ENCODE measurements around the gene VEZT. TPM values are rescaled to one million over a fixed set of nuclear protein-coding genes. Genes with fewer than 3 reads are reported as not detected.
"Not testable (repeated sequence)": the region's sequence is repeated elsewhere in the genome, so short reads cannot be mapped to it uniquely, and the experiment has no call there.

VEZT gene
- total RNA-seq, 2 experiments from 2014 or later: 52.7 to 58.4 TPM

GRCh38 chr12:95279856-95280255 lies 62.2 kb downstream of the VEZT start:
- Mint-ChIP-seq H3K36me3 (peaks cover 22% of the 10 kb centered on the region), H3K4me1 (no peaks in the 10 kb centered on the region), H3K27ac (no peak overlapping the region), H3K4me3 (no peak overlapping the region), H3K9me3 (no peaks in the 10 kb centered on the region), H3K27me3 (no peaks in the 10 kb centered on the region)
- DNase-seq: no peak

- no peak for DNase-seq
- no peak overlapping the region for H3K4me3 Mint-ChIP-seq
- H3K4me1 Mint-ChIP-seq: no peaks in the 10 kb centered on the region
- H3K27ac Mint-ChIP-seq: no peak overlapping the region
- no peaks in the 10 kb centered on the region for H3K27me3 Mint-ChIP-seq
- no peaks in the 10 kb centered on the region for H3K9me3 Mint-ChIP-seq
- peaks cover 29% of the 10 kb centered on the region for H3K36me3 Mint-ChIP-seq
Observed at GRCh38 chr12:95282266-95282665, 64.7 kb downstream of the VEZT start.

DNA sequence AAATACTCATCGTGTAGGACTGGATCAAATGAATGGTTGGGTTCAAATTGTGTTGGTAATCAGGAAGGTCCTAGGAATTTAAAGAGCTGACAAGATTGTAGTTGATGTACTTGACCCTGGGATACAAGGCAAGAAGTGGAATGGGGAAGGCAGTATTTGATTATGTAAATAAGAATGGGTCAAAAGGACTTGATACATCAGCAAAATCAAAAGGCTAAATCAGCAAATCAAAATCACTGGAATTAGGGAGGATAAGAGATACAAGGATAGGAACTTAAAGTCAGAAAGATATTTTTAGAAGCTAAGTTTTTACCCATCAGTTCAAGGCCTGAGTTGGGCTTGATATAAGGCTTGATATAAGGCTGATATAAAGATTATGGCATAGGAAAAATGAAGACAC lies 65.8 kb downstream of the VEZT start:
- H3K27ac Mint-ChIP-seq: no peak overlapping the region
- no peak for DNase-seq
- no peaks in the 10 kb centered on the region for H3K27me3 Mint-ChIP-seq
- no peaks in the 10 kb centered on the region for H3K4me1 Mint-ChIP-seq
- H3K36me3 Mint-ChIP-seq: peaks cover 29% of the 10 kb centered on the region
- no peak overlapping the region for H3K4me3 Mint-ChIP-seq
- no peaks in the 10 kb centered on the region for H3K9me3 Mint-ChIP-seq

- no peak overlapping the region for H3K27ac Mint-ChIP-seq
Observed at GRCh38 chr12:95286713-95287112, 69.1 kb downstream of the VEZT start.

GRCh38 chr12:95291501-95291900 lies 73.9 kb downstream of the VEZT start:
- DNase-seq: no peak
- H3K9me3 Mint-ChIP-seq: no peaks in the 10 kb centered on the region
- H3K27me3 Mint-ChIP-seq: no peaks in the 10 kb centered on the region
- H3K4me3 Mint-ChIP-seq: no peak overlapping the region
- no peaks in the 10 kb centered on the region for H3K4me1 Mint-ChIP-seq
- H3K27ac Mint-ChIP-seq: no peak overlapping the region
- peaks cover 10% of the 10 kb centered on the region for H3K36me3 Mint-ChIP-seq

More at GRCh38 chr12:95286713-95287112, 69.1 kb downstream of the VEZT start:
- no peaks in the 10 kb centered on the region for H3K27me3 Mint-ChIP-seq
- DNase-seq: no peak
- H3K9me3 Mint-ChIP-seq: no peaks in the 10 kb centered on the region
- no peaks in the 10 kb centered on the region for H3K4me1 Mint-ChIP-seq
- H3K4me3 Mint-ChIP-seq: no peak overlapping the region
- H3K36me3 Mint-ChIP-seq: peaks cover 26% of the 10 kb centered on the region

- Mint-ChIP-seq H3K27me3 (no peaks in the 10 kb centered on the region), H3K27ac (no peak overlapping the region), H3K9me3 (no peaks in the 10 kb centered on the region), H3K4me1 (peaks cover 3% of the 10 kb centered on the region), H3K36me3 (peaks cover 15% of the 10 kb centered on the region), H3K4me3 (no peak overlapping the region)
- DNase-seq: no peak
Observed at GRCh38 chr12:95298916-95299315, 81.3 kb downstream of the VEZT start.

- Mint-ChIP-seq H3K4me3 (no peak overlapping the region), H3K4me1 (peaks cover 3% of the 10 kb centered on the region), H3K27ac (no peak overlapping the region), H3K9me3 (no peaks in the 10 kb centered on the region), H3K27me3 (no peaks in the 10 kb centered on the region), H3K36me3 (peaks cover 13% of the 10 kb centered on the region)
- no peak for DNase-seq
Observed at GRCh38 chr12:95300286-95300685, 82.7 kb downstream of the VEZT start.

GRCh38 chr12:95303476-95303875 lies 85.9 kb downstream of the VEZT start:
- H3K4me3 Mint-ChIP-seq: no peak overlapping the region
- H3K27me3 Mint-ChIP-seq: no peaks in the 10 kb centered on the region
- no peak overlapping the region for H3K27ac Mint-ChIP-seq
- no peaks in the 10 kb centered on the region for H3K9me3 Mint-ChIP-seq
- peaks cover 3% of the 10 kb centered on the region for H3K4me1 Mint-ChIP-seq
- no peak for DNase-seq
- H3K36me3 Mint-ChIP-seq: peaks cover 16% of the 10 kb centered on the region

GRCh38 chr12:95304673-95305198 lies 87.1 kb downstream of the VEZT start:
- Mint-ChIP-seq H3K4me3 (no peak overlapping the region), H3K27ac (no peak overlapping the region), H3K9me3 (no peaks in the 10 kb centered on the region), H3K27me3 (no peaks in the 10 kb centered on the region), H3K4me1 (peaks cover 3% of the 10 kb centered on the region), H3K36me3 (peaks cover 16% of the 10 kb centered on the region)
- DNase-seq: no peak

DNA sequence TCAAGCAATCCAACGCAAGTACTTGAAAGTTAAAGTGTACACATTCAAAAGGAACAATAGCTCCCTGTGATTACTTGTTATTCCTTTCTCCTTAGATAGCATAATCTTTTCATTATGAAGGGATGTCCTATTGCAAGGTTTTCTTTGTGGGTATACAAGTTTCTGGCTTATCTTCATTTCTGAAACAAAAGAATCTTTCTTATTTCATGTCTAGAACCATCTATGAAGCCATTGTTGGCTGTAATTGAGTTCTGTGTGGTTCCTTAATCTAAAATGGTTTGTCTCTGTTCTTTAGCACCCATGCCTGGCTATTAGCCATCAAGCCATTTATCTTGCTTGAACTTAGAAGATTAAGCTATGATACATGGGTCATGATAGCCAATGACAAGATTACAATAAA lies 95.0 kb downstream of the VEZT start:
- Mint-ChIP-seq H3K9me3 (no peaks in the 10 kb centered on the region), H3K4me3 (no peak overlapping the region), H3K27ac (no peak overlapping the region), H3K4me1 (no peaks in the 10 kb centered on the region), H3K36me3 (peaks cover 12% of the 10 kb centered on the region), H3K27me3 (no peaks in the 10 kb centered on the region)
- no peak for DNase-seq

- H3K36me3 Mint-ChIP-seq, H3K27ac Mint-ChIP-seq, H3K4me3 Mint-ChIP-seq, H3K27me3 Mint-ChIP-seq, DNase-seq, H3K9me3 Mint-ChIP-seq, H3K4me1 Mint-ChIP-seq: not testable (repeated sequence)
Observed at GRCh38 chr12:95314756-95315155, 97.1 kb downstream of the VEZT start.

DNA sequence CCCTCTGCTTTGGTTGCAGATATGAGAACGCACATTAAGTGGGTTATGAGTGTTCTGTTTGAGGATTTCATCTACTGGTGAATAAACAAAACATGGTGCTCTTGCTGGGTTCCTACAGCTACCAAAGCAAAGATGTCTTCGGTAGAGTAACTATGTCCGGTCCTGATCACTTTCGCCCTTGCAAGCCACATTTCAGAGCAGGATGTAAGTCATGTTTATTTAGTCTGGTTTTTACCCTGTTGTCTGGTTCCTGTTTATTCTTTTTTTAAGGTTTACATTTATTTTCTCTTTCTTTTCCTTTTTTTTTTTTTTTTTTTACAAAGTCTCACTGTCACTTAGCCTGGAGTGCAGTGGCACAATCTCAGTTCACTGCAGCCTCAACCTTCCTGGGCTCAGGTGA lies 99.2 kb downstream of the VEZT start:
- no peaks in the 10 kb centered on the region for H3K36me3 Mint-ChIP-seq
- H3K9me3 Mint-ChIP-seq: no peaks in the 10 kb centered on the region
- H3K4me1 Mint-ChIP-seq: no peaks in the 10 kb centered on the region

GRCh38 chr12:95318071-95318545 lies 100.5 kb downstream of the VEZT start:
- no peaks in the 10 kb centered on the region for H3K36me3 Mint-ChIP-seq
- no peaks in the 10 kb centered on the region for H3K4me1 Mint-ChIP-seq
- H3K27ac Mint-ChIP-seq: no peak overlapping the region
- DNase-seq: no peak
- H3K4me3 Mint-ChIP-seq: no peak overlapping the region
- peaks cover 9% of the 10 kb centered on the region for H3K27me3 Mint-ChIP-seq
- no peaks in the 10 kb centered on the region for H3K9me3 Mint-ChIP-seq

More for the DNA sequence above, 99.2 kb downstream of the VEZT start:
- Mint-ChIP-seq H3K27me3 (peaks cover 5% of the 10 kb centered on the region), H3K27ac (no peak overlapping the region), H3K4me3 (no peak overlapping the region)
- no peak for DNase-seq

DNA sequence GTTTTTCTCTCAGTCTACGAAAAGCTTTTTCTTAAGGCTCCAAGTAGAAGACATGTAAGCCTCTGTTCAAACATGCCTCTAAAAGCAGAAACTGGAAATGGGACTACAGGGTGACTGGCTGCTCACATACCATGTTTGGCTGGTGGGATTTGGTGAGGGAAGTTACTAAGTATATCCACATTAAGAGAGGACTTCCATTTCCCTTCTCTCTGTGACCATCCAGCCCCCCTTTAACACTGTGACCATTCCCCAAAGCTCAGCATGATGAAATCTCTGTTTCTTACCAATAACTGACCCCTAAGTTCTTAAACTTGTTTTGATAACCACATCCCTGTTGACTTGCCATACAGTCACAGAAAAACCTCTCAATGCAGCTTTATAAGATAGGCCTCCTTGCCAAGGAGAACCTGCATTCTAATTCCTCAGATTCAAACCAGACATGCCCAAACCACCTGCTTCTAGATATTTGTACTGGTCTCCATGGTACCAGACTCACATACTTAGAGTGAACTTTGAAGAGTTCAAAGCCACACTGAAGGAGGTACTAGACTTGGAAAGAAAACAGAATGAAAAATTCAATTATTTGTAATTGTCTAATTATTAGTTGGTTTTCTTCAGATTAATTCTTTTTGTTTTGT lies 102.2 kb downstream of the VEZT start:
- no peak overlapping the region for H3K27ac Mint-ChIP-seq
- H3K4me3 Mint-ChIP-seq: no peak overlapping the region
- no peak for DNase-seq
- no peaks in the 10 kb centered on the region for H3K36me3 Mint-ChIP-seq
- no peaks in the 10 kb centered on the region for H3K4me1 Mint-ChIP-seq
- peaks cover 9% of the 10 kb centered on the region for H3K27me3 Mint-ChIP-seq
- no peaks in the 10 kb centered on the region for H3K9me3 Mint-ChIP-seq

GRCh38 chr12:95321516-95322246 lies 104.1 kb downstream of the VEZT start:
- H3K27me3 Mint-ChIP-seq: peaks cover 9% of the 10 kb centered on the region
- H3K4me3 Mint-ChIP-seq: no peak overlapping the region
- no peaks in the 10 kb centered on the region for H3K36me3 Mint-ChIP-seq
- no peaks in the 10 kb centered on the region for H3K4me1 Mint-ChIP-seq
- H3K9me3 Mint-ChIP-seq: no peaks in the 10 kb centered on the region
- no peak overlapping the region for H3K27ac Mint-ChIP-seq
- DNase-seq: no peak

DNA sequence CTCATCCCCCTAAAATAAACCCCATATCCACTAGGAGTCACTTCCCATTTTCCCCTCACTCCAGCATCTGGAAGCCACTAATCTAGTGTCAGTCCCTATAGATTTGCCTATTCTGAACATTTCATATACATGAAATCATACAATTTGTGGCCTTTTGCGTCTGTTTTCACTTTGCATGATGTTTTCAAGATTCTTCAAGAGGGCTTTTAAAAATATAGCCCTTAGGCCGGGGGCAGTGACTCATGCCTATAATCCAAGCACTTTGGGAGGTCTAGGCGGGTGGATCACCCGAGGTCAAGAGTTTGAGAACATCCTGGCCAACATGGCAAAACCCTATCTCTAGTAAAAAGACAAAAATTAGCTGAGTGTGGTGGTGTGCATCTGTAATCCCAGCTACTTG lies 104.7 kb downstream of the VEZT start:
- Mint-ChIP-seq H3K27ac (no peak overlapping the region), H3K27me3 (peaks cover 9% of the 10 kb centered on the region), H3K36me3 (no peaks in the 10 kb centered on the region), H3K4me3 (no peak overlapping the region), H3K9me3 (no peaks in the 10 kb centered on the region), H3K4me1 (no peaks in the 10 kb centered on the region)
- no peak for DNase-seq
